Hindlimb muscle (tissue), 1 donor: ENCODE measurements around the gene ANKMY1. TPM values are rescaled to one million over a fixed set of nuclear protein-coding genes. Genes with fewer than 3 reads are reported as not detected.

ENCODE experiments used
- DNase-seq: peaks from one replicate; pipeline ENCODE4 v3.0.0-alpha.2; 2013
- polyA plus RNA-seq: library from polyadenylated mRNA; unstranded; fragments of 120-200 nt; gene quantifications from one replicate; pipeline ENCODE4 v1.2.1, GENCODE V29; 2013; ENCODE audit not compliant: insufficient read length

The ANKMY1 gene
- polyA plus RNA-seq, 1 donor = 11.4 TPM

DNA sequence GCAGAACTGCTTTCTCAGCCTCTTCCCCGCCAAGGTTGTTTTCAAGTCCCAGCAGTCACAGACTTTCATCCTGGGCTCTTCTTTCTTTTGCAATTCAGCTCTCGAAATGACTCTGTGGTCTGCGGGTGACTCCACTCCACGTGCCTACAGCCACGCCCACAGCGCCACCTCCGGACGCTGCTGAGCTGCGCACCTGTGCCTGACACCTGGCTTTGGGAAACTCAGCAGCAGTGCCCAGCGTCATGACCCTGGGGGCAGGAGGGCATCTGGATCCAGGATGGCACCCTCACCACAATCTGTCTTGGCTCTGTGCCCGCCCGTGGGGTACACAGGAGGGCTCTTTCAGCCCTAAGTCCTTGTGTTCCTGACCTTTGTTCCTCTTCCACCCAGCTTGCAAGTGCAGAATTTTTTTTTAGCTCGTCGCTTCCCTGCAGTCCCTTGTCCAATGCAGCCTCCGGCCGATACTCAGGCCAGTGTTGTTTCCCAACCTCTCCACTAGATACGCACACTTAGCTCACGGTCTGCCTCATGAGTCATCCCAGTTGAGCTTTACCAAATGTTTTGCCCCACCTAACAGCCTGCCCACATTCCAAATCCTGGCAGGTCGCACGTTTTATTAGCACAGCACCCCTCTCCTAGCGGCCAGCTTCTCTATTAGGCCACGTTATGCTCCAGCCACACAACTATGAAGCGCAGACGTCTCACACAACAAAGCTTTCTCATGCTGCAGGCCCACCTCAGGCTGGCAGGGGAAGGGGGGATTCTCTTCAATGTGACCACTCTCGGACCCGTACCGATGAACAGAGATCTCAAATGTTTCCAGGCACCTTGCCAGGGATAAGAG lies 22.2 kb upstream of the ANKMY1 start:
- no peak for DNase-seq

GRCh38 chr2:240579071-240579762 lies 21.4 kb upstream of the ANKMY1 start:
- DNase-seq = no peak

GRCh38 chr2:240578488-240578887 lies 20.7 kb upstream of the ANKMY1 start:
- no peak for DNase-seq

DNA sequence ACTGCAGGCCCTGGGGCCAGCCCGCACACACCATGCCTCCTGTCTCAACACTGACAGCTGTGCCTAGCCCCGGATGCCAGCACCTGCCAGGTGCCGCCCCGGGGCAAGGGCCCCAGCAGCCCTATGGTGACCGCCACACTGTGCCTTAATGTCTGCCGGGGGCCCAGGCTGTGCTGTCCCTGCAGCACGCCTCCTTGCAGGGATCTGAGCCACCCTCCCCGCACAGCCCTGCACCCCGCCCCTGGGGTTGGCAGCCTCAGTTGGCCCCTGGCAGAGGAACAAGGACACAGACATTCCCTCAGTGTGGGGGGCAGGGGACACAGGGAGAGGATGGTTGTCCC lies 20.3 kb upstream of the ANKMY1 start:
- DNase-seq = no peak

DNA sequence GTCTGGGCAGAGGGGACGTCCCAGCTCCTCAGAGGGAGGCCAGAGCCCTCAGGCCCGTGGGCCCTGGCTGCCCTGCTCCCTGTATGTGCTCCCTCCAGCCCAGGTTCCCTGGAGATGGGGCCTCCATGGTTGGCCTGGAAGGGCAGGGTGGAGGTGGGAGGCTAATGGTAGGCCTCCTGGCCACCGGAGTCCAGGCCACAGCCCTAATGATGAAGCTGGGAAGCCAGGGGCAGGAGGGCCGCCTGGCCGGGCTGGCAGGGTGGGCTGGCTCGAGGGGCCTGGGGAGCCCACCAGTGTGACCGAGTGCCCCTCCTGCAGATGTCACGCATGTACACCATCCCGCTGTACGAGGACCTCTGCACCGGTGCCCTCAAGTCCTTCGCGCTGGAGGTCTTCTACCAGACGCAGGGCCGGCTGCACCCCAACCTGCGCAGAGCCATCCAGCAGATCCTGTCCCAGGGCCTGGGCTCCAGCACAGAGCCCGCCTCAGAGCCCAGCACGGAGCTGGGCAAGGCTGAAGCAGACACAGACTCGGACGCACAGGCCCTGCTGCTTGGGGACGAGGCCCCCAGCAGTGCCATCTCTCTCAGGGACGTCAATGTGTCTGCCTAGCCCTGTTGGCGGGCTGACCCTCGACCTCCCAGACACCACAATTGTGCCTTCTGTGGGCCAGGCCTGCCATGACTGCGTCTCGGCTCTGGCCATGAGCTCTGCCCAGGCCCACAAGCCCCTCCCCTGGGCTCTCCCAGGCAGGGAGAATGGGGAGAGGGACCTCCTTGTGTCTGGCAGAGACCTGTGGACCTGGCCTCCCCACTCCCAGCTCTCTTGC lies 19.7 kb upstream of the ANKMY1 start:
- DNase-seq = no peak

DNA sequence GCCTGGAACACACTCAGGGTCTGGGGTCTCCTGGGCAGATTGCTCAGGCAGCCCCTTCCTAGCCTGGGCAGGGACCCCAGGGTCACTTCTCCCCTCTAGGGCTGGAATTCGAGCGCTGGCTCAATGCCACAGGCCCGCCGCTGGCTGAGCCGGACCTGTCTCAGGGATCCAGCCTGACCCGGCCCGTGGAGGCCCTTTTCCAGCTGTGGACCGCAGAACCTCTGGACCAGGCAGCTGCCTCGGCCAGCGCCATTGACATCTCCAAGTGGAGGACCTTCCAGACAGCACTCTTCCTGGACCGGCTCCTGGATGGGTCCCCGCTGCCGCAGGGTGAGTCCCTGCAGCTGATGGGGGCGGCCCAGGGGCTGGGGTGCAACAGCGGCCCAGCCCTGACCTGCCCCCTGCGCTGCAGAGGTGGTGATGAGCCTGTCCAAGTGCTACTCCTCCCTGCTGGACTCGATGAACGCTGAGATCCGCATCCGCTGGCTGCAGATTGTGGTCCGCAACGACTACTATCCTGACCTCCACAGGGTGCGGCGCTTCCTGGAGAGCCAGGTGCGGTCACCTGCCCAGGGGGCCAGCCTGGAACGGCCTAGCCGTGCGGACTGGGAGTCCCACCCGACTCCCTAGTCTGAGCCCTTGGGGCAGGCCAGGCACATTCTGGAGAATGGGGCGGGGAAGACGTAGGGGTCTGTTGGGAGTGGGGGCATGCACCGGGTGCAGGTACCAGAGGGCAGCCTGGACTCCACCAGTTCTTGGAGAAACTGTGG lies 18.8 kb upstream of the ANKMY1 start:
- DNase-seq = no peak

- no peak for DNase-seq
Observed at GRCh38 chr2:240576036-240576435, 18.2 kb upstream of the ANKMY1 start.

- DNase-seq = no peak
Observed at GRCh38 chr2:240575101-240575965, 17.5 kb upstream of the ANKMY1 start.

- DNase-seq = no peak
Observed at GRCh38 chr2:240574386-240575100, 16.8 kb upstream of the ANKMY1 start.

- DNase-seq = no peak
Observed at GRCh38 chr2:240573516-240574385, 16.0 kb upstream of the ANKMY1 start.

- DNase-seq = no peak
Observed at GRCh38 chr2:240573071-240573515, 15.3 kb upstream of the ANKMY1 start.

DNA sequence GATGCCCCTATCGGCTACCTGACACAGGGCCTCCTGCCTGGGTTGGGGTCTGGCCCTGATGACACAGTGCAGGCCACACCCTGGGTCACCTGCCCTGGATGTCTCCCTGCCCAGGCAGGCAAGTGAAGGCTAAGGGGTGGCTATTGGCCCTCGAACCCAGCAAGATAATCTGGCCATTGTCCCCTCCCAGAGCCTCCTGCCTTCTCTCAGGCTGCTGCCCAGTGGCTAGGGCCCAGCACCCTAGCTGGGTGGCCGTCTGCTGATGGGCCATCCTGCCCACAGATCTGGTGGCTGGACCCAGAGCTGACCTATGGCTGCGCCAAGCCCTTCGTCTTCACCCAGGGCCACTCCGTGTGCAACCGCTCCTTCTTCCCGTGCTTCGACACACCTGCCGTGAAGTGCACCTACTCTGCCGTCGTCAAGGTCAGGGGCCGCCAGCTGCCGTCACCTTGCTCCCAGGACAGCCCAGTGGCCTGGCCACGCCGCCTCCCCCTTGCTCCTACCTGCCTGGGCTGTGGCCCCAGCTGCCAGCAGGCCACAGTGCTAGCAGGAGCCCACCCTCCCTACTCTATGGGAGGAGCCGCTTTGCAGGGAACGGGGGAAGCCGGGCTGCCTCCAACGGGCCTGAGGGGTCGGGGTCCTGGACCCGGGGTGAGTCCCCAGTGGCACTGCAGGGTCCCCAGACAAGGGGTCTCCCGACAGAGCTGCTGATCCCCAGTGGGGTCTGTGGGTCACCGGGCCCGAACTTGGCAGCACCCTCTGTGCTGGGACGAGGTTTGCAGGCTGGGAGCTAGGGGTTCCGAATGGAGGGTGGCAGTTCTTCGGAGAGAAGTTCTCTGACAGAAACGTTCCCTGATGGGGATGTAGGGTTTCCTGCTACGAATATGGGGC lies 14.6 kb upstream of the ANKMY1 start:
- DNase-seq = no peak

- no peak for DNase-seq
Observed at GRCh38 chr2:240571314-240571973, 13.7 kb upstream of the ANKMY1 start.

GRCh38 chr2:240570531-240571313 lies 12.9 kb upstream of the ANKMY1 start:
- DNase-seq = no peak

GRCh38 chr2:240569998-240570530 lies 12.3 kb upstream of the ANKMY1 start:
- DNase-seq = no peak

DNA sequence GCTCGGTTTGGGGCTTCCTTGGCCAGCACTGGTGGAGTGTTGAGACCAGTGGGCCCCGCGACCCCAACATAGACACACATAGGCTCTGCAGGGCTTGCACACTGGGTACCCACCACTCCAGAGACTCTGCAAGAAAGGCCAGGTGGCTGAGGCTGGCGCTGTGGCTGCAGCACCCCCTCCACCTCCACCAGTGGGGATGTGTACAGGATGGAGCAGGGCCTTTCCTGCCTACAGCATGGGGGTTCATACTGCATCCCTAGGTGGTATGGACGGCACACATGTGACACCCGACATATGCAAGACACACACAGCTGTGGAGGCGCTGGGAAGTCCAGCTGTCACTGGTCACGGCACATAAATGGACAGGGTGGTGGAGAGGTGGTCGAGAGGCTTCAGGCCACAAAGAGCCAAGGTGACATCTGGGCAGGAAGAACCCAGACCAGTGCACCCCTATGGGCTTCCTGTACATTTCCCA lies 11.8 kb upstream of the ANKMY1 start:
- no peak for DNase-seq
